Omental fat pad (tissue), 4 donors: ENCODE measurements around the gene TOM1L1. TPM values are rescaled to one million over a fixed set of nuclear protein-coding genes. Genes with fewer than 3 reads are reported as not detected.

Experiments
- ATAC-seq: fragments of 150-250 bp; one replicate; pipeline ENCODE4 v1.9.1; 2016; ENCODE audit warnings: mild to moderate bottlenecking, moderate library complexity; ENCODE audit not compliant: low FRiP score
- DNase-seq: peaks from one replicate; pipeline ENCODE4 v3.0.0-alpha.2; 2019; ENCODE audit warnings: low spot score
- total RNA-seq, 4 donors: library from RNA; depleted of rRNA; stranded (reverse); fragments of >200 nt; gene quantifications; one replicate each; pipeline ENCODE4 v1.1.0, GENCODE V29; 2016
- TF ChIP-seq, protein P1 (sequence below), 3 donors: fragments of 450-650 bp; IDR thresholded peaks; one replicate each; pipeline ENCODE4 v1.5.1; 2016 to 2017; ENCODE audit warnings: antibody characterized with exemption in 3 of 3, mild to moderate bottlenecking in 3 of 3, moderate library complexity in 2 of 3

Gene TOM1L1
- total RNA-seq, 4 donors from 2014 or later = 3.9 to 30.3 (median 21.4) TPM

DNA sequence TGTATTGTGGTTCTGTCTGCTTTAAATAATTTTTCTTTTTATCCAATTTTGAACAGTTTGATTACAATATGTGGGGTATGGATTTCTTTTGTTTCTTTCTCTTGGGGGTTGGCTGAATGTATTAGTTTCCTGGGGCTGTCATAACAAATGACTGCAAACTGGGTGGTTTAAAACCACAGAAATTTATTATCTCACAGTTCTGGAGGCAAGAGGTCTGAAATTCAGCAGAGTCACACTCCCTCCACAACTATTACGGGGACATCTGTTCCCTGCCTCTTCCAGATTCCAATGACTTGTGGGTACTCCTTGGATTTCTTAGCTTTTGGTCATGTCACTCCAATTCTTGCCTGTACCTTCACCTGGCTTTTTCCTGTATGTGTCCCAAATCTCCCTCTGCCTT lies 44.1 kb downstream of the TOM1L1 start:
- no peak for DNase-seq
- TF ChIP-seq, protein P1, sequence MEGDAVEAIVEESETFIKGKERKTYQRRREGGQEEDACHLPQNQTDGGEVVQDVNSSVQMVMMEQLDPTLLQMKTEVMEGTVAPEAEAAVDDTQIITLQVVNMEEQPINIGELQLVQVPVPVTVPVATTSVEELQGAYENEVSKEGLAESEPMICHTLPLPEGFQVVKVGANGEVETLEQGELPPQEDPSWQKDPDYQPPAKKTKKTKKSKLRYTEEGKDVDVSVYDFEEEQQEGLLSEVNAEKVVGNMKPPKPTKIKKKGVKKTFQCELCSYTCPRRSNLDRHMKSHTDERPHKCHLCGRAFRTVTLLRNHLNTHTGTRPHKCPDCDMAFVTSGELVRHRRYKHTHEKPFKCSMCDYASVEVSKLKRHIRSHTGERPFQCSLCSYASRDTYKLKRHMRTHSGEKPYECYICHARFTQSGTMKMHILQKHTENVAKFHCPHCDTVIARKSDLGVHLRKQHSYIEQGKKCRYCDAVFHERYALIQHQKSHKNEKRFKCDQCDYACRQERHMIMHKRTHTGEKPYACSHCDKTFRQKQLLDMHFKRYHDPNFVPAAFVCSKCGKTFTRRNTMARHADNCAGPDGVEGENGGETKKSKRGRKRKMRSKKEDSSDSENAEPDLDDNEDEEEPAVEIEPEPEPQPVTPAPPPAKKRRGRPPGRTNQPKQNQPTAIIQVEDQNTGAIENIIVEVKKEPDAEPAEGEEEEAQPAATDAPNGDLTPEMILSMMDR (IDR thresholded peaks at IDR 0.05) = no peak
- ATAC-seq = no peak

DNA sequence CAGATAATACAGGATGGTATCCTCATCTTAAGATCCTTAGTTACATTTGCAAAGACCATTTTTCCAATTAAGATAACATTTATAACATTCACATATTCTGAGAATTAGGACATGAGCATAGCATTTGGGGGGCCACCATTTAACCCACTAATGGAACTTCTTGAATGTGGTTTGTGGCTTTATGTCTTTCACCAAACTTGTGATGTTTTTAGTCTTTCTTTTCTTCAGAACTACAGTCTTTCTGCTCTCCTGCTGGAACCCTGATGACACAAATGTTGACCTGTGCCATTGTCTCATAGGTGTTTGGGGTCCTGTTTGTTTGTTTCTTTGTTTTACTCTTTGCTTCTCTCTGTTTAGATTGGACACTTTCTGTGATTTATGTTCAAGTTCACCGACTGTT lies 44.6 kb downstream of the TOM1L1 start:
- no peak for DNase-seq
- TF ChIP-seq, protein P1 (IDR thresholded peaks at IDR 0.05) = no peak
- ATAC-seq = no peak

DNA sequence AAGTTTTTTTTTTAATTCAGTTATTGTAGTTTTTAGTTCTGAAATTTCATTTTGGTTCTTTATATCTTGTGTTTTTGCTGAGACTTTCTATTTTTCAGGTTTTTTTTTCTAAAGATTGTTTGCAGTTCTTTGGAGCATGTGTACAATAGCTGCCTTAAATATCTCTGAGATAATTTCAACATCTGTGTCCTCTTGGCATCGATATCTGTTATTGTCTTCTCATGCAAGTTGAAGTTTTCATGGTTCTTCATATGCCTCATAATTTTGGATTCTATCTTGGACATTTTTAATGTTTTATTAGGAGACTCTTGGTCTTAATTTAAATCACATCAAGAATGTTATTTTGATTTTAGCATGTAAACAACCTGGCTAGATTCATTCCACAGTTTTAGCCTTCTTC lies 45.0 kb downstream of the TOM1L1 start:
- TF ChIP-seq, protein P1 (IDR thresholded peaks at IDR 0.05) = no peak
- DNase-seq (no peak), ATAC-seq (no peak)

DNA sequence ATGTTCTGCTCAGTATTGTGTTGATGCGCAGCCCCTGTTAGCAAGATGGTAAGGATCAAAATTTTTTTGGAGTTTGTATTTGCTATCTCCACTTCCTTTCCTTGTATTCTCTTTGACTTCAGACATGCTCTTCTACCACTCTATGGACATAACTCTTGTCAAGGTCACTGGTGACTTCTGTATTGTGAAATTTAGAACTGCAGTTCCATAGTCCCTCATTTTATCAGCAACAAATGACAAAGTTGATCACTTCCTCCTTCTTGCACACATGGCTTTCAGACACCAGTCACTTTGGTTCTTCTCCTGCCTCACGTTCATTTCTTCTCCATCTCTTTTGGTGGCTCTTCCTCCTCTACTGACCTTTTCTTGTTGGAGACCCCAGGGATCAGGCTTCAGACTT lies 46.7 kb downstream of the TOM1L1 start:
- ATAC-seq (no peak), DNase-seq (no peak)
- TF ChIP-seq, protein P1 (IDR thresholded peaks at IDR 0.05) = no peak

DNA sequence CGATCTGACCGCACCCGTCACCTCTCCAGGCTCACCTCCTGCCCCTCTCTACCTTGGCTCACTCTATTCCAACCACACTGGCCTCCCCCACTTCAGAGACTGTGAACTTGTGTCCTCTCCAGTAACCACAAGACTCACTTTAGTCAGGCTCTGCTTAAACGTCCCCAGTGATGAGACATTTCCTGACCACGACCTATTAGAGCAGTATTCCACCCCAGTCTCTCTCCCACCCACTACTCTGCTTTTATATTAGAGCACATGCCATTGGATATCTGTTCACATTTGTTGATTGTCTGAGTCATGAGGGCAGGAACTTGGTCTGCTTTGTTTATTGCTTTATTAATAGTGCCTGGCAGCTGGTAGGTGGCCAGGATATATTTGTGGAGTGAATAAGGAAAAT lies 47.7 kb downstream of the TOM1L1 start:
- DNase-seq = no peak
- TF ChIP-seq, protein P1 (IDR thresholded peaks at IDR 0.05) = no peak
- ATAC-seq = no peak

DNA sequence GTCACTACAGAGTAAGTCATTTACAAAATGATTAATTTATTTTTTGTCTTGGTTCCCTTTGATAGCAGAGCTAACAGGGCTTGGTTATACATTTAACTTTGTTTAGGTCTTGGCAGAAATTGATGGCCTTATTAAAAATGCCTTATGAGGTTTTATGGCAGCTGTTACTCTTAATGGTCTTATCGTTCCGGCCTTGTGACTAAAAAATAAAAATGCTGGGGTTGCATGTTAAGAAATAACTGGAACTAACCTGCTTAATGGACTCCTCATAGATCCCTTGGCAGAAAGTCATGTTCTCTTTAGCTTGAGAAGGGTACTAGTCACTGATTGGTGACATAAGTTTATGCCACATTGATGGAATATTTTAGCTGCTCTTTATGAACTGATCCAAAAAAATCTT lies 49.5 kb downstream of the TOM1L1 start:
- TF ChIP-seq, protein P1 (IDR thresholded peaks at IDR 0.05) = no peak
- ATAC-seq (no peak), DNase-seq (no peak)

DNA sequence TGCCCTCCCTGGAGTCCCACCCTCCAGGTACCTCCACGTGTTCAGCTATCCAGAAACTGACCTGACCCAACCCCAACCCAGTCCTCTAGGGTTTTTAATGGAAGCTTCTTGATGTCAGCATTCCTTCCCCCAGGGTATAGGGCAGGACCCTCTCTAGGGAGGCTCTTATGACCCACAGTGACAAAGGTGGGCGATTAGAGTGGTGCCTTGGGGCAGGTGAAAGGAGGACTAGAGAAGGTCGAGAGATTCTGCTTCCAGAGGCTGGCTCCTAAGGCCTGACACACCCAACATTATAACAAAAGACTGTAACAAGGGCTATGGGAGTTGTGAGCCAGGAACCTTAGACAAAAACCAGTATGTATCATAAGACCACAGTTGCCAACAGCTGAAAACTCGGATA lies 50.6 kb downstream of the TOM1L1 start:
- TF ChIP-seq, protein P1 (IDR thresholded peaks at IDR 0.05) = no peak
- ATAC-seq = no peak
- DNase-seq = no peak
